HepG2 (cell line): ENCODE results near the gene CES1.

Experiments used
- ARNT2 ChIP-seq: sonication (generic); formaldehyde crosslinking; IDR thresholded peaks from 2 replicates; pipeline ENCODE4 v1.8.0; 2022; ENCODE audit warnings: mild to moderate bottlenecking, low read depth, missing genetic modification reagents, moderate library complexity
- EP300 ChIP-seq, 3 experiments: sonication (generic) in 1 of 3; formaldehyde crosslinking in 1 of 3; IDR thresholded peaks; 2 replicates each; pipeline versions ENCODE4 v1.5.1 to v1.6.1; 2011 to 2020; ENCODE audit warnings: low read depth in 2 of 3, low read length in 2 of 3, borderline replicate concordance in 1 of 3, improper control_type of control experiment in 1 of 3, mild to moderate bottlenecking in 1 of 3, missing genetic modification reagents in 1 of 3, moderate library complexity in 1 of 3
- EZH2 ChIP-seq: conservative IDR thresholded peaks from 2 replicates; pipeline ENCODE4 v1.6.1; 2012; ENCODE audit warnings: mild to moderate bottlenecking, low read depth, low read length, moderate library complexity
- HNF4A ChIP-seq: sonication (generic); formaldehyde crosslinking; IDR thresholded peaks from 2 replicates; pipeline ENCODE4 v1.4.0; 2020; ENCODE audit warnings: missing genetic modification reagents
- MLX ChIP-seq: IDR thresholded peaks from 2 replicates; pipeline ENCODE4 v1.6.1; 2016
- MTF2 ChIP-seq: sonication (generic); formaldehyde crosslinking; IDR thresholded peaks from 2 replicates; pipeline ENCODE4 v1.5.0; 2020; ENCODE audit warnings: missing genetic modification reagents, borderline replicate concordance
- MYNN ChIP-seq: sonication (generic); formaldehyde crosslinking; IDR thresholded peaks from 2 replicates; pipeline ENCODE4 v1.4.0; 2020; ENCODE audit warnings: mild to moderate bottlenecking, low read depth, missing genetic modification reagents
- PLSCR1 ChIP-seq: sonication (generic); formaldehyde crosslinking; IDR thresholded peaks from 2 replicates; pipeline ENCODE4 v1.5.0; 2020; ENCODE audit warnings: missing genetic modification reagents, mild to moderate bottlenecking, borderline replicate concordance
- RAD21 ChIP-seq: fragments of 450-650 bp; formaldehyde crosslinking; IDR thresholded peaks from 2 replicates; pipeline ENCODE4 v1.5.0; 2020; ENCODE audit warnings: mild to moderate bottlenecking
- ZNF549 ChIP-seq: sonication (generic); formaldehyde crosslinking; IDR thresholded peaks from 2 replicates; pipeline ENCODE4 v1.5.0; 2020; ENCODE audit warnings: missing genetic modification reagents
- ZNF552 ChIP-seq: sonication (generic); formaldehyde crosslinking; IDR thresholded peaks from 2 replicates; pipeline ENCODE4 v1.9.0; 2022; ENCODE audit warnings: missing genetic modification reagents, mild to moderate bottlenecking, borderline replicate concordance
- ZNF841 ChIP-seq: sonication (generic); formaldehyde crosslinking; IDR thresholded peaks from 2 replicates; pipeline ENCODE4 v1.8.1; 2023; ENCODE audit warnings: missing genetic modification reagents, borderline replicate concordance

GRCh38 chr16:55843105-55843395 is 10.2 kb upstream of the CES1 start:
- no peak for TF ChIP-seq PLSCR1 (CRISPR knock-in tag)
- TF ChIP-seq ZNF552 (CRISPR knock-in tag) = no peak
- no peak for TF ChIP-seq EP300 (IDR thresholded peaks at IDR 0.05; ENCODE audit: low read depth in 2 of 2, low read length in 2 of 2)
- TF ChIP-seq EP300 (CRISPR knock-in tag; IDR thresholded peaks at IDR 0.05; ENCODE audit: borderline replicate concordance) = no peak
- no peak for TF ChIP-seq MYNN (CRISPR knock-in tag)
- TF ChIP-seq ZNF549 = no peak
- no peak for TF ChIP-seq ARNT2 (CRISPR knock-in tag)
- TF ChIP-seq HNF4A (CRISPR knock-in tag) = no peak
- TF ChIP-seq EZH2 = no peak
- no peak for TF ChIP-seq RAD21 (CRISPR knock-in tag)
- TF ChIP-seq MTF2 (CRISPR knock-in tag) = no peak
- TF ChIP-seq ZNF841 (CRISPR knock-in tag) = no peak
- no peak for TF ChIP-seq MLX (CRISPR knock-in tag)
